Measurements from ENCODE around the gene SMAD3.

DNA sequence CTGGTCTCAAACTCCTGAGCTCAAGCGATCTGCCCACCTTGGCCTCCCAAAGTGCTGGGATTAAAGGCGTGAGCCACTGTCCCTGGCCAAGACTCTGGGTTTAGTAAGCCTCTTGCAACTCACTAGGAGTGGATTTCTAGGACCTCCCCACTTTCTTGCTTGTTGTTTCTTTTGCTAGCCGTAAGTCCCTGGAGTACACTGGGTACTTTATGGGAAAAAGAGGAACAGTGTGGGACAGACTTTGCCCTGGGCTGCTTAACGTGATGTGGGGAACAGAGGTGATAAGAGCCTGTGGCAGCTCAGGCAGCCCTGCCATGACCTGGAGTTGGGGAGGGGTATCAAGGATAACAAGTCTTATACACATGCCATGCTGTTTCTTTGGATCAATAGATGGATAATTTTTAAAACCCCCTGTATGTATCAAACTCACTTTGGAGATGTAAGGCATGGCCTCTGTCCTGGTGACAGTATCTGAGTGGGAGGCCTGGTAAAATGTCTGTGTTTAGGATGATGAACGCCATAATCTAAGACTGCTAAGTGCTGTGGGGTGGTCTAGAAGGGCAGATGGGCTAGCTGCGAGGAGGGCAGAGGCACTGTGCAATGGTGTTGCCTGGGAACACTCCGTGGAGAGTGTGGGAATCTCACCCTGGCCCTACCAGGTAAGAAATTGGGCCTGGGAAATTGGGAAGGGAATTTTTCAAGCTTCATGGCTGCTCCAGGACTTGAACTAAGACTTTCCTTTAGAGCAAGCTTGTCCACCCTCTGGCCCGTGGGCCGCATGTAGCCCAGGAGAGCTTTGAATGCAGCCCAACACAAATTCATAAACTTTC is 54.8 kb downstream of the SMAD3 start:
- TF ChIP-seq, protein P1, sequence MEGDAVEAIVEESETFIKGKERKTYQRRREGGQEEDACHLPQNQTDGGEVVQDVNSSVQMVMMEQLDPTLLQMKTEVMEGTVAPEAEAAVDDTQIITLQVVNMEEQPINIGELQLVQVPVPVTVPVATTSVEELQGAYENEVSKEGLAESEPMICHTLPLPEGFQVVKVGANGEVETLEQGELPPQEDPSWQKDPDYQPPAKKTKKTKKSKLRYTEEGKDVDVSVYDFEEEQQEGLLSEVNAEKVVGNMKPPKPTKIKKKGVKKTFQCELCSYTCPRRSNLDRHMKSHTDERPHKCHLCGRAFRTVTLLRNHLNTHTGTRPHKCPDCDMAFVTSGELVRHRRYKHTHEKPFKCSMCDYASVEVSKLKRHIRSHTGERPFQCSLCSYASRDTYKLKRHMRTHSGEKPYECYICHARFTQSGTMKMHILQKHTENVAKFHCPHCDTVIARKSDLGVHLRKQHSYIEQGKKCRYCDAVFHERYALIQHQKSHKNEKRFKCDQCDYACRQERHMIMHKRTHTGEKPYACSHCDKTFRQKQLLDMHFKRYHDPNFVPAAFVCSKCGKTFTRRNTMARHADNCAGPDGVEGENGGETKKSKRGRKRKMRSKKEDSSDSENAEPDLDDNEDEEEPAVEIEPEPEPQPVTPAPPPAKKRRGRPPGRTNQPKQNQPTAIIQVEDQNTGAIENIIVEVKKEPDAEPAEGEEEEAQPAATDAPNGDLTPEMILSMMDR (IDR thresholded peaks at IDR 0.05), result no peak
- TF ChIP-seq POLR2A (IDR thresholded peaks at IDR 0.05), result no peak
- no peak for TF ChIP-seq POLR2AphosphoS5 (IDR thresholded peaks at IDR 0.05)

Data from suprapubic skin (tissue), 4 donors.